Measurements from ENCODE around the gene PROM1. TPM values are rescaled to one million over a fixed set of nuclear protein-coding genes. Genes with fewer than 3 reads are reported as not detected.

The PROM1 gene
- total and polyA plus RNA-seq, 9 of the 15 experiments (the other 6 are each of a cell fraction or from before 2014, with no cell fraction given) = 0.05 TPM; not detected in 8

DNA sequence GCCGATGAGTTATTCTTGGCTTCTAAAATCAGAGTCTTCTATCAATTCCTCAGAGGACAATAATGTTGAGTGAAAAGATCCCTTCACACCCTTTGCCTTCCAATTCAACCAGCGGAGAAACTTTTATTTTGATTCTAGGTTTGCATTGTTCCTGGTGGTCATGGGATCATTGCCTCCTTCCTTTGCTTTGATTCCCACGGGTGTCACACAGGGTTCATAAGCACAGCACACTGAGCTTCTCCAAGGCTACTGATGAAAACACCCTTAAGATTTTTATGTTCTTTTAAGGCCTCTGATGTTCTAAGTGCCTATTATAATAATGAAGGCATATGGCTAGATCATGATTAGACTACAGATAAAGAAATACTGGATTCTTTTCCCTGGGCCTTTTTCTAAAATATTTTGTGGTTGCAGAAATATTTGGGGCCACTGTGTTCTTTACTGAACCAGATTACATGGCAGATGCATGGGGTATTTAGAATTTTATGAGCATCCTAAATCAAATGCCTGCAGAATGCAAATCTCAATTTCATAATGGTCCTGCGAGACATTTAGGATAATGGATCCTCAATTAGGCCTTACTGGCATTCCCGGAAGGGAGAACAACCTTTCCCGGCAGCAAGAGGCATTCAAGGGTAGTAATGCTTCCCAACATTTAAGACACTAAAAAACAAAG lies 76.9 kb downstream of the PROM1 start (continued):
- TF ChIP-seq, protein P1, sequence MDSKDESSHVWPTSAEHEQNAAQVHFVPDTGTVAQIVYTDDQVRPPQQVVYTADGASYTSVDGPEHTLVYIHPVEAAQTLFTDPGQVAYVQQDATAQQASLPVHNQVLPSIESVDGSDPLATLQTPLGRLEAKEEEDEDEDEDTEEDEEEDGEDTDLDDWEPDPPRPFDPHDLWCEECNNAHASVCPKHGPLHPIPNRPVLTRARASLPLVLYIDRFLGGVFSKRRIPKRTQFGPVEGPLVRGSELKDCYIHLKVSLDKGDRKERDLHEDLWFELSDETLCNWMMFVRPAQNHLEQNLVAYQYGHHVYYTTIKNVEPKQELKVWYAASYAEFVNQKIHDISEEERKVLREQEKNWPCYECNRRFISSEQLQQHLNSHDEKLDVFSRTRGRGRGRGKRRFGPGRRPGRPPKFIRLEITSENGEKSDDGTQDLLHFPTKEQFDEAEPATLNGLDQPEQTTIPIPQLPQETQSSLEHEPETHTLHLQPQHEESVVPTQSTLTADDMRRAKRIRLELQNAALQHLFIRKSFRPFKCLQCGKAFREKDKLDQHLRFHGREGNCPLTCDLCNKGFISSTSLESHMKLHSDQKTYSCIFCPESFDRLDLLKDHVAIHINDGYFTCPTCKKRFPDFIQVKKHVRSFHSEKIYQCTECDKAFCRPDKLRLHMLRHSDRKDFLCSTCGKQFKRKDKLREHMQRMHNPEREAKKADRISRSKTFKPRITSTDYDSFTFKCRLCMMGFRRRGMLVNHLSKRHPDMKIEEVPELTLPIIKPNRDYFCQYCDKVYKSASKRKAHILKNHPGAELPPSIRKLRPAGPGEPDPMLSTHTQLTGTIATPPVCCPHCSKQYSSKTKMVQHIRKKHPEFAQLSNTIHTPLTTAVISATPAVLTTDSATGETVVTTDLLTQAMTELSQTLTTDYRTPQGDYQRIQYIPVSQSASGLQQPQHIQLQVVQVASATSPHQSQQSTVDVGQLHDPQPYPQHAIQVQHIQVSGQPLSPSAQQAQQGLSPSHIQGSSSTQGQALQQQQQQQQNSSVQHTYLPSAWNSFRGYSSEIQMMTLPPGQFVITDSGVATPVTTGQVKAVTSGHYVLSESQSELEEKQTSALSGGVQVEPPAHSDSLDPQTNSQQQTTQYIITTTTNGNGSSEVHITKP (IDR thresholded peaks at IDR 0.05; ENCODE audit: partially characterized antibody) = no peak
- no peak for TF ChIP-seq ZNF584 (CRISPR knock-in tag; IDR thresholded peaks at IDR 0.05; ENCODE audit: low read depth)

DNA sequence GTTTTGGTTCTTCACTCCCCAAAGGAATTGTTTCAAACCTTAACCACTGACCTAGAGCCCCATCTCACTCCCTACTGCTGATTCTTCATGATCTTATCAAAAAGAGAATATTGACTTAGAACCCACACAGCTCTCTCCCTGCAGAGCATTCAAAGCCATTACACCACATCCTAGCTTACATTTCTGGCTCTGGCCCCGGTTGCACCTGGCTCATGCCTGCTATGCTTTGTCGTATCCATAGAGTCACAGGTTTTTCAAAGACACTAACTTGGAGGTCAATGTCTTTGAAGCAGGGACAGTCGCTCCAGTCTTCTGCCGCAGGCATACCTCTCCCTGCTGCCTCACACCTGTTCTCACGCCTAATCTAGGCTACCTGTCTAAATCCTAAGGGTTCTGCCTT lies 78.1 kb downstream of the PROM1 start:
- CTCF ChIA-PET (ENCODE audit: low intra/inter-chr PET ratio) = no interaction called here
- intact Hi-C loops (cut with micrococcal nuclease) = no loop called here
- H3K9ac ChIP-seq (ENCODE audit: insufficient read depth in 1 of 2, low read depth in 2 of 2, low read length in 2 of 2) = no peak overlapping the region
- BruUV-seq (replicated peaks) = no TSS peak
- H2AFZ ChIP-seq (ENCODE audit: low read depth, low read length) = no peak overlapping the region
- 1% methylated on average over 5 of the region's 5 CpGs for WGBS (ENCODE audit: insufficient coverage, low coverage, missing lambda C conversion rate)
- H3K9me3 ChIP-seq (replicated peaks; ENCODE audit: control insufficient read depth, insufficient read depth, low read depth, low read length) = no peaks in the 10 kb centered on the region
- no peaks in the 10 kb centered on the region for H3K79me2 ChIP-seq (ENCODE audit: control insufficient read depth, insufficient read depth, low read length)
- no peaks in the 10 kb centered on the region for H3K4me1 ChIP-seq (replicated peaks in 1 of 2; ENCODE audit: control insufficient read depth in 2 of 2, insufficient read depth in 2 of 2, low read length in 2 of 2)
- no peaks in the 10 kb centered on the region for H3K36me3 ChIP-seq (ENCODE audit: control insufficient read depth, insufficient read depth, low read length)
- peaks cover 8 to 15% of the 10 kb centered on the region in 2 experiments; a peak in 4 of 5 replicates for H3K27me3 ChIP-seq (ENCODE audit: control insufficient read depth in 2 of 2, insufficient read depth in 2 of 2, low read length in 2 of 2)
- no peaks in the 10 kb centered on the region for H3K9me1 ChIP-seq (ENCODE audit: control insufficient read depth, insufficient read depth, low read length)
- in situ Hi-C loops (cut with MboI) = loop anchor here (10.0 kb wide), 1 partner anchor 201 kb away; no protein-coding TSS in a partner anchor
- no peak for DNase-seq (ENCODE audit: extremely low read depth in 1 of 4, low spot score in 3 of 4)
- POLR2A ChIA-PET = interaction anchor here (0.5 kb wide), 1 partner anchor 82 kb away, joined by 3 read pairs; no protein-coding TSS in a partner anchor
- H3K4me2 ChIP-seq (ENCODE audit: insufficient read depth, low read length) = no peak overlapping the region
- ATAC-seq = no peak
- H3K4me3 ChIP-seq = no peak overlapping the region
- FAIRE-seq = no peak
- H4K20me1 ChIP-seq (replicated peaks; ENCODE audit: control insufficient read depth, insufficient read depth, low read length) = no peaks in the 10 kb centered on the region
- no peak overlapping the region for H3K27ac ChIP-seq (ENCODE audit: extremely low read depth, low read depth, low read length)
- TF ChIP-seq TOE1 (IDR thresholded peaks at IDR 0.05; ENCODE audit: borderline replicate concordance) = no peak
- TF ChIP-seq TOE1 (CRISPR knock-in tag; IDR thresholded peaks at IDR 0.05; ENCODE audit: borderline replicate concordance, low read depth) = no peak
- no peak for TF ChIP-seq ARNT (IDR thresholded peaks at IDR 0.05)
- no peak for TF ChIP-seq PTTG1 (tag; IDR thresholded peaks at IDR 0.05; ENCODE audit: low read depth)
- no peak for TF ChIP-seq STAT5A (IDR thresholded peaks at IDR 0.05; ENCODE audit: borderline replicate concordance, low read length)
- TF ChIP-seq THAP7 (CRISPR knock-in tag; IDR thresholded peaks at IDR 0.05) = no peak
- TF ChIP-seq NFXL1 (CRISPR knock-in tag; IDR thresholded peaks at IDR 0.05) = no peak
- TF ChIP-seq GTF2E2 (tag; IDR thresholded peaks at IDR 0.05) = no peak
- no peak for TF ChIP-seq EWSR1 (IDR thresholded peaks at IDR 0.05; ENCODE audit: borderline replicate concordance, low read depth, partially characterized antibody)
- no peak for TF ChIP-seq PTBP1 (IDR thresholded peaks at IDR 0.05; ENCODE audit: low read depth, low read length)
- TF ChIP-seq, protein P2, sequence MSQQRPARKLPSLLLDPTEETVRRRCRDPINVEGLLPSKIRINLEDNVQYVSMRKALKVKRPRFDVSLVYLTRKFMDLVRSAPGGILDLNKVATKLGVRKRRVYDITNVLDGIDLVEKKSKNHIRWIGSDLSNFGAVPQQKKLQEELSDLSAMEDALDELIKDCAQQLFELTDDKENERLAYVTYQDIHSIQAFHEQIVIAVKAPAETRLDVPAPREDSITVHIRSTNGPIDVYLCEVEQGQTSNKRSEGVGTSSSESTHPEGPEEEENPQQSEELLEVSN (IDR thresholded peaks at IDR 0.05; ENCODE audit: borderline replicate concordance in 1 of 2, extremely low read depth in 1 of 2, insufficient read depth in 1 of 2, insufficient read length in 1 of 2, low read depth in 1 of 2, low read length in 1 of 2, poor library complexity in 1 of 2, severe bottlenecking in 1 of 2) = no peak
- TF ChIP-seq, protein P3, sequence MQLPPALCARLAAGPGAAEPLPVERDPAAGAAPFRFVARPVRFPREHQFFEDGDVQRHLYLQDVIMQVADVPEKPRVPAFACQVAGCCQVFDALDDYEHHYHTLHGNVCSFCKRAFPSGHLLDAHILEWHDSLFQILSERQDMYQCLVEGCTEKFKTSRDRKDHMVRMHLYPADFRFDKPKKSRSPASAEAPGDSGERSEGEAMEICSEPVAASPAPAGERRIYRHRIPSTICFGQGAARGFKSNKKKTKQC (CRISPR knock-in tag; IDR thresholded peaks at IDR 0.05) = no peak

All from K562 (cell line).